ENCODE data around the gene BICRA.
"Not testable (repeated sequence)": the region's sequence is repeated elsewhere in the genome, so short reads cannot be mapped to it uniquely, and the experiment has no call there.

BICRA gene

DNA sequence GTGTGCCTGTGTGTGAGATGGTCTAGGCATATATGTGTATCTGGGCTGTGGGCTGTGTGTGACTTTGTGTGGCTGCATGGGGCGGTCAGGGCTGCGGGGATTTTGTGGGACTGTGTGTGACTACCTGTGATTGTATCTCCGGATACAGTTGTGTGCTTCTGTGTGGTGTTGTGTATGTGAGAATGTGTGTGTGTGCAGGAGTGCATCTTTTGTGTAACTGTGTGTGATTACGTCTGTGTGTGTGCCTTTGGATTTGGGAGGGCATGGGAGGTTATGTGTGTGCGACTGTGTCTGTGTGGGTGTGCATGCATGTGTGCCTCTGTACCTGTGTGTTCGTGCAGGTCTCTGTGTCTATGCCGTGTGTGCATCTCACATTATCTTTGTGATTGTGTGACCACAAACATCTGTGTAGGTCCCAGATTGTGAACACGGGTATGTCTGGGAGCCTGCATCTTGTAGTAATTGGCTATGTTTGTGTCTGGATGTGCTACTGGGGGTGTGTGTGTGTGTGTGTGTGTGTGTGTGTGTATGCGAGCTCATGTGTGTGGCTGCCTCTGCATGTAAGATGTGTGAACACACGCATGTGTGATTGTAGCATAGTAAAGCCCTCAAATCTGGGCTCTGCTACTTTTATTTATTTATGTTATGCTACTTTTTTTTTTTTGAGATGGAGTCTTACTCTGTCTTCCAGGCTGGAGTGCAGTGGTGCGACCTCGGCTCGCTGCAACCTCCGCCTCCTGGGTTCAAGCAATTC, 111.9 kb downstream of the BICRA start:
- Histone ChIP-seq H3K27me3 (replicated peaks; ENCODE audit: control insufficient read depth, insufficient read depth, low read length) (no peaks in the 10 kb centered on the region), H3K36me3 (ENCODE audit: control insufficient read depth, insufficient read depth, low read length) (no peaks in the 10 kb centered on the region), H3K4me3 (replicated peaks; ENCODE audit: low read depth, low read length) (no peak overlapping the region)
- TF ChIP-seq, protein P1, sequence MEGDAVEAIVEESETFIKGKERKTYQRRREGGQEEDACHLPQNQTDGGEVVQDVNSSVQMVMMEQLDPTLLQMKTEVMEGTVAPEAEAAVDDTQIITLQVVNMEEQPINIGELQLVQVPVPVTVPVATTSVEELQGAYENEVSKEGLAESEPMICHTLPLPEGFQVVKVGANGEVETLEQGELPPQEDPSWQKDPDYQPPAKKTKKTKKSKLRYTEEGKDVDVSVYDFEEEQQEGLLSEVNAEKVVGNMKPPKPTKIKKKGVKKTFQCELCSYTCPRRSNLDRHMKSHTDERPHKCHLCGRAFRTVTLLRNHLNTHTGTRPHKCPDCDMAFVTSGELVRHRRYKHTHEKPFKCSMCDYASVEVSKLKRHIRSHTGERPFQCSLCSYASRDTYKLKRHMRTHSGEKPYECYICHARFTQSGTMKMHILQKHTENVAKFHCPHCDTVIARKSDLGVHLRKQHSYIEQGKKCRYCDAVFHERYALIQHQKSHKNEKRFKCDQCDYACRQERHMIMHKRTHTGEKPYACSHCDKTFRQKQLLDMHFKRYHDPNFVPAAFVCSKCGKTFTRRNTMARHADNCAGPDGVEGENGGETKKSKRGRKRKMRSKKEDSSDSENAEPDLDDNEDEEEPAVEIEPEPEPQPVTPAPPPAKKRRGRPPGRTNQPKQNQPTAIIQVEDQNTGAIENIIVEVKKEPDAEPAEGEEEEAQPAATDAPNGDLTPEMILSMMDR (IDR thresholded peaks at IDR 0.05; ENCODE audit: insufficient read depth, low read length, poor library complexity, severe bottlenecking) = no peak
- DNase-seq (ENCODE audit: extremely low read depth, insufficient read length) = no peak

DNA sequence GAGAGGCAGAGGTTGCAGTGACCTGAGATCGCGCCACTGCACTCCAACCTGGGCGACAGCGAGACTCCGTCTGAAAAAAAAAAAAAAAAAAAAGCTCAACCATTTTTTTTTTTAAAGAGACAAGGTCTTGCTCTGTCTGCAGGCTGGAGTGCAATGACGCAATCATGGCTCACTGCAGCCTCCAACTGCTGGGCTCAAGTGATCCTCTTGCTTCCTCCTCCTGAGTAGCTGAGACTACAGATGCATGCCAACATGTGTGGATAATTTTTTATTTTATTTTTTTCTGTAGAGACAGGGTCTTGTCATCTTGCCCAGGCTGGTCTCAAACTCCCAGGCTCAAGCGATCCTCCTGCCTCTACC, 114.6 kb downstream of the BICRA start:
- H3K4me3 ChIP-seq (replicated peaks; ENCODE audit: low read depth, low read length) = no peak overlapping the region
- no peak for DNase-seq (ENCODE audit: extremely low read depth, insufficient read length)
- no peaks in the 10 kb centered on the region for H3K27me3 ChIP-seq (replicated peaks; ENCODE audit: control insufficient read depth, insufficient read depth, low read length)
- H3K36me3 ChIP-seq (ENCODE audit: control insufficient read depth, insufficient read depth, low read length) = no peaks in the 10 kb centered on the region
- TF ChIP-seq, protein P1 (IDR thresholded peaks at IDR 0.05; ENCODE audit: insufficient read depth, low read length, poor library complexity, severe bottlenecking) = no peak

DNA sequence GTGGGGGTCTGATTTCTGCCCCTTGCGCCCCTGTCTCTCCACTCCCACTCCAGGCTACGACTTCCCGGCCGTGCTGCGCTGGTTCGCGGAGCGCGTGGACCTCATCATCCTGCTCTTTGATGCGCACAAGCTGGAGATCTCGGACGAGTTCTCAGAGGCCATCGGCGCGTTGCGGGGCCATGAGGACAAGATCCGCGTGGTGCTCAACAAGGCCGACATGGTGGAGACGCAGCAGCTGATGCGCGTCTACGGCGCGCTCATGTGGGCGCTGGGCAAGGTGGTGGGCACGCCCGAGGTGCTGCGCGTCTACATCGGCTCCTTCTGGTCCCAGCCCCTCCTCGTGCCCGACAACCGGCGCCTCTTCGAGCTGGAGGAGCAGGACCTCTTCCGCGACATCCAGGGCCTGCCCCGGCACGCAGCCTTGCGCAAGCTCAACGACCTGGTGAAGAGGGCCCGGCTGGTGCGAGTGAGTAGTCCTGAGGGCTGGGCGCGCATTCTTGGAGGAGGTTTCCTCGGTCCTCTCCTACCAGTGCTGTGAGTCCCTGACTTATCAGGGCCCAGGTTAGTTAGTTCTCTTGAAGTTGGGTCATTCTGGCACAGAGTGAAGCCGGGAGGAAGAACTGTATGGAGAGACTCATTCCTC, 116.9 kb downstream of the BICRA start:
- Histone ChIP-seq H3K27me3 (replicated peaks; ENCODE audit: control insufficient read depth, insufficient read depth, low read length) (no peaks in the 10 kb centered on the region), H3K4me3 (replicated peaks; ENCODE audit: low read depth, low read length) (no peak overlapping the region), H3K36me3 (ENCODE audit: control insufficient read depth, insufficient read depth, low read length) (no peaks in the 10 kb centered on the region)
- TF ChIP-seq, protein P1 (IDR thresholded peaks at IDR 0.05; ENCODE audit: insufficient read depth, low read length, poor library complexity, severe bottlenecking) = no peak
- DNase-seq (ENCODE audit: extremely low read depth, insufficient read length) = no peak

DNA sequence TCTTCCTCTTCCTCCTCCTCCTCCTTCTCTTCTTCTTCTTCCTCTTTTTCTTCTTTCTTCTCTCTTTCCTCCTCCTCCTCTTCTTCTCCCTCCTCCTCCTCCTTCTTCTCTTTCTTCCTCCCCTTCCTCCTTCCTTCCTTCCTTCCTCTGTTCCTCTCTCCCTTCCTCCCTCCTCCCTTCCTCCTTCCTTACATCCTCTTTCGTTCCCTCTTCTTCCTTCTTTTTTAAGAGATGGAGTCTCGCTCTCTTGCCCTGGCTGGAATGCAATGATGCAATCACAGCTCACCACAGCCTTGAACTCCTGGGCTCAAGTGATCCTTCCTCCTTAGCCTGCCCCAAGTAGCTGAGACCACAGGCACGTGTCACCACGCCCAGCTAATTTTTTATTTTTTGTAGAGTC, 117.5 kb downstream of the BICRA start:
- H3K27me3 ChIP-seq (replicated peaks; ENCODE audit: control insufficient read depth, insufficient read depth, low read length) = no peaks in the 10 kb centered on the region
- no peaks in the 10 kb centered on the region for H3K36me3 ChIP-seq (ENCODE audit: control insufficient read depth, insufficient read depth, low read length)
- H3K4me3 ChIP-seq (replicated peaks; ENCODE audit: low read depth, low read length) = no peak overlapping the region
- TF ChIP-seq, protein P1 (IDR thresholded peaks at IDR 0.05; ENCODE audit: insufficient read depth, low read length, poor library complexity, severe bottlenecking) = no peak
- no peak for DNase-seq (ENCODE audit: extremely low read depth, insufficient read length)

DNA sequence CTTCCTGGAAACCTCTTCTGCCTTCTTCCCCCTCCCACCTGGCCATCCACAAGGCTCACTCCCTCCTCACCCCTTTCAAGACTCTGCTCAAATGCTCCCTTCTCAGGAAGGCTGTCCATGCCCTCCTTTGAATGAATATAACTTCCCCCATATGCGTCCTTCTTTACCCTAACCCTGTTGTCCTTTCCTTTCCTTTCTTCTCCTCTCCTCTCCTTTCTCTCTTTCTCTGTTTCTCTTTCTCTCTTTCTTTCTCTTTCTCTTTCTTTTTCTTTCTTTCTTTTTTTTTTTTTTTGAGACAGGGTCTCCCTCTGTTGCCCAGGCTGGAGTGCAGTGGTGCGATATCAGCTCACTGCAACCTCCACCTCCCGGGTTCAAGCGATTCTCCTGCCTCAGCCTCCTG, 119.4 kb downstream of the BICRA start:
- not testable (repeated sequence) for DNase-seq (ENCODE audit: extremely low read depth, insufficient read length); H3K4me3 ChIP-seq (replicated peaks; ENCODE audit: low read depth, low read length); H3K36me3 ChIP-seq (ENCODE audit: control insufficient read depth, insufficient read depth, low read length); H3K27me3 ChIP-seq (replicated peaks; ENCODE audit: control insufficient read depth, insufficient read depth, low read length)

DNA sequence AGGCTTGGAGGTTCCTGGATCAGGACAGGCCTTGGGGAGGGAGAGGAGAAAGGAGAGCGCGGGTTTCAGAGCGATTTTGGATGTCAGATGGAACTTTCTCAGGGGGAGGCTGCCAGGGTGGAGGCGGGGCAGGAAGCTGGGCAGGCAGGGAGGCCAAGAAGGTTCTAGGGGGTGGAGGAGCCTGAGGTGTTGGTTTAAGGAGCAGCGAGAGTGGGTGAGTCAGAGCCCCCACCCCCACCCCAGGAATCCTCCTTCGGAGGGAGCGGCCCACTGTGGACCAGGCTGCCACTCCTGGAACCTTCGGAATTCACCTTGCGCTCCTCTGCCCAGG, 120.5 kb downstream of the BICRA start:
- no peak for DNase-seq (ENCODE audit: extremely low read depth, insufficient read length)
- Histone ChIP-seq H3K27me3 (replicated peaks; ENCODE audit: control insufficient read depth, insufficient read depth, low read length) (no peaks in the 10 kb centered on the region), H3K4me3 (replicated peaks; ENCODE audit: low read depth, low read length) (no peak overlapping the region), H3K36me3 (ENCODE audit: control insufficient read depth, insufficient read depth, low read length) (no peaks in the 10 kb centered on the region)
- TF ChIP-seq, protein P1 (IDR thresholded peaks at IDR 0.05; ENCODE audit: insufficient read depth, low read length, poor library complexity, severe bottlenecking) = no peak
